Transverse colon (tissue), 4 donors: ENCODE results near the gene CNOT3. TPM values are rescaled to one million over a fixed set of nuclear protein-coding genes. Genes with fewer than 3 reads are reported as not detected.

Source experiments
- DNase-seq: peaks from one replicate; pipeline ENCODE4 v3.0.0-alpha.2; 2019
- H3K27ac ChIP-seq, 4 donors: fragments of 200-600 bp; sonication (generic); 2 replicates each; pipeline ENCODE4 v1.5.1; 2016 to 2018; ENCODE audit warnings: inconsistent platforms in 4 of 4
- H3K27me3 ChIP-seq: fragments of 200-600 bp; sonication (generic); 2 replicates; pipeline ENCODE4 v1.5.1; 2017; ENCODE audit warnings: inconsistent platforms
- H3K36me3 ChIP-seq, 4 donors: fragments of 200-600 bp; sonication (generic); 2 replicates each; pipeline ENCODE4 v1.5.1; 2017 to 2019; ENCODE audit warnings: inconsistent platforms in 4 of 4
- H3K4me1 ChIP-seq, 4 donors: fragments of 200-600 bp; sonication (generic); 2 replicates each; pipeline ENCODE4 v1.5.1; 2017 to 2020; ENCODE audit warnings: inconsistent platforms in 4 of 4
- H3K4me3 ChIP-seq, 4 donors: fragments of 200-600 bp; sonication (generic); 1 replicate in 1 of 4; 2 replicates in 3 of 4; pipeline versions ENCODE4 v1.5.1 to v1.6.1; 2017 to 2019; ENCODE audit warnings: inconsistent platforms in 4 of 4
- H3K9me3 ChIP-seq, 2 donors: fragments of 200-600 bp; sonication (generic); 2 replicates each; pipeline ENCODE4 v1.5.1; 2017 to 2019; ENCODE audit warnings: inconsistent platforms in 2 of 2
- CTCF ChIP-seq, 5 experiments: fragments of 200-600 bp in 3 of 5; fragments of 450-650 bp in 2 of 5; sonication (generic) in 3 of 5; IDR thresholded peaks; 1 replicate in 2 of 5; 2 replicates in 3 of 5; pipeline ENCODE4 v1.5.1; 2016 to 2017; ENCODE audit warnings: antibody characterized with exemption in 5 of 5, inconsistent platforms in 3 of 5, mild to moderate bottlenecking in 2 of 5, moderate library complexity in 1 of 5
- EP300 ChIP-seq: sonication (generic); formaldehyde crosslinking; IDR thresholded peaks from one replicate; pipeline ENCODE4 v1.6.1; 2017; ENCODE audit warnings: antibody characterized with exemption, low read depth
- POLR2A ChIP-seq: fragments of 450-650 bp; IDR thresholded peaks from one replicate; pipeline ENCODE4 v1.6.1; 2016; ENCODE audit warnings: antibody characterized with exemption, mild to moderate bottlenecking, moderate library complexity
- POLR2AphosphoS5 ChIP-seq, 3 donors: sonication (generic); formaldehyde crosslinking; IDR thresholded peaks; one replicate each; pipeline ENCODE4 v1.6.1; 2016; ENCODE audit warnings: antibody characterized with exemption in 3 of 3
- WGBS, 2 donors: methylation state at CpG; one replicate each; pipeline ENCODE4 v1.1.5; 2018; ENCODE audit warnings: low coverage in 1 of 2; 5-methylcytosine and 5-hydroxymethylcytosine counted together
- in situ Hi-C, 4 donors: fragments of 200-750 bp; cut with MboI; loops; one replicate each; pipeline versions ENCODE4 v1.15.0 to v1.15.1; 2017; ENCODE audit warnings: low sequenced_read_pairs in 3 of 4, low pct_ligation_motif_present in 1 of 4, low pct_unique_long_range_greater_than_20kb in 1 of 4
- intact Hi-C: fragments of 100-400 bp; cut with DNase I; formaldehyde crosslinking; loops from one replicate; pipeline ENCODE4 v1.15.1; 2023; ENCODE audit warnings: low total_unique reads
- total RNA-seq, 4 donors: library from RNA; depleted of rRNA; stranded (reverse); fragments of >200 nt; gene quantifications; one replicate each; pipeline ENCODE4 v1.1.0, GENCODE V29; 2016

Gene CNOT3
- total RNA-seq, 4 donors from 2014 or later: 28.1 to 85.7 (median 32.1) TPM

DNA sequence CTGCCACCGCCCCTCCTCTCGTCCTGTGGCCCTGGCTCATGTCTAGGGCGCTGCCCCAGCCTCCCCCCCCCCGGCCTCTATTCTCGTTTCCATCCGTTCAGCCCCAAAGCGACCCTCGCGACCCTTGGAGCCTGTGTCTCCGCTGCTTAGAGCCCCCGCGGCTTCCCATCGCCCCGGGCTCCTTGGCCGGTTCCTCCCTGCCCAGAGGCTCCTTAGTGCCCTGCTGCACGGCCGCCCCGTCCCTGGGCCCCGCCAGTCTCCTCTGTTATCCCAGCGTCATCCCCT, 9.2 kb upstream of the CNOT3 start:
- H3K27ac ChIP-seq: no peak overlapping the region
- intact Hi-C loops (no loop called here), in situ Hi-C loops (no loop called here)
- H3K4me1 ChIP-seq: no peaks in the 10 kb centered on the region
- TF ChIP-seq CTCF (IDR thresholded peaks at IDR 0.05) (no peak), POLR2A (no peak), EP300 (no peak), POLR2AphosphoS5 (IDR thresholded peaks at IDR 0.05) (no peak)
- H3K4me3 ChIP-seq: no peak overlapping the region
- no peaks in the 10 kb centered on the region for H3K9me3 ChIP-seq
- DNase-seq: no peak
- WGBS, 2 donors: 88% methylated on average over 20 of the region's 20 CpGs; no CpG with 5 or more reads in 1 of the 2 donors
- H3K36me3 ChIP-seq: peaks cover 0 to 59% (median 13%) of the 10 kb centered on the region in 4 donors
- H3K27me3 ChIP-seq: no peaks in the 10 kb centered on the region

- H3K4me3 ChIP-seq: no peak overlapping the region
- peaks cover 0 to 53% (median 11%) of the 10 kb centered on the region in 4 donors for H3K36me3 ChIP-seq
- no peak for DNase-seq
- H3K27me3 ChIP-seq: no peaks in the 10 kb centered on the region
- intact Hi-C loops (no loop called here), in situ Hi-C loops (no loop called here)
- no peaks in the 10 kb centered on the region for H3K4me1 ChIP-seq
- no peak overlapping the region for H3K27ac ChIP-seq
- H3K9me3 ChIP-seq: no peaks in the 10 kb centered on the region
- WGBS, 2 donors: 96% methylated on average over 41 of the region's 41 CpGs; no CpG with 5 or more reads in 1 of the 2 donors
- TF ChIP-seq EP300 (no peak), POLR2AphosphoS5 (IDR thresholded peaks at IDR 0.05) (no peak), CTCF (IDR thresholded peaks at IDR 0.05) (no peak), POLR2A (no peak)
Observed at GRCh38 chr19:54128796-54129616, 8.6 kb upstream of the CNOT3 start.

DNA sequence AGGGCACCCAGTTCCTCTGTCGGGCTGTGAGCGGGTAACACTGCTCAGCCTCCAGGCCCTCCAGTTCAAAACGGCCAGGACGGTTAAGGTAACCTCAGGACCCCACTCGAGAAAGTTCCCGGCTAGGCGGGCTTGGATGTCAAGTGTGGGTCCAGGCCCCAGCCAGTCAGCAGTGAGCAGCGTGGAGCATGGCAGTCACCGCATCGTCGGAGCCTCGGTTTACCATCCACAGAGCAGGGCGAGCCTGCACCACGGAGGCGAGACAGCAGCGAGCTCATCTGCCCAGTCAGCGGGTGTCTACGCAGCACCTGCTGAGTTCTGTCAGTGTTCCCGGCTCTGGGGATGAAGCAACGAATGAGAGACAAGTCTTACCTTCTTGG, 8.0 kb upstream of the CNOT3 start:
- Histone ChIP-seq H3K27me3 (no peaks in the 10 kb centered on the region), H3K9me3 (no peaks in the 10 kb centered on the region), H3K4me3 (no peak overlapping the region), H3K4me1 (no peaks in the 10 kb centered on the region), H3K27ac (no peak overlapping the region), H3K36me3 (peaks cover 0 to 47% (median 10%) of the 10 kb centered on the region in 4 donors)
- no peak for DNase-seq
- in situ Hi-C loops: no loop called here
- TF ChIP-seq POLR2AphosphoS5 (IDR thresholded peaks at IDR 0.05) (no peak), POLR2A (no peak), EP300 (no peak), CTCF (IDR thresholded peaks at IDR 0.05) (no peak)
- WGBS, 2 donors: 95% methylated on average over 20 of the region's 20 CpGs; no CpG with 5 or more reads in 1 of the 2 donors
- intact Hi-C loops: no loop called here

DNA sequence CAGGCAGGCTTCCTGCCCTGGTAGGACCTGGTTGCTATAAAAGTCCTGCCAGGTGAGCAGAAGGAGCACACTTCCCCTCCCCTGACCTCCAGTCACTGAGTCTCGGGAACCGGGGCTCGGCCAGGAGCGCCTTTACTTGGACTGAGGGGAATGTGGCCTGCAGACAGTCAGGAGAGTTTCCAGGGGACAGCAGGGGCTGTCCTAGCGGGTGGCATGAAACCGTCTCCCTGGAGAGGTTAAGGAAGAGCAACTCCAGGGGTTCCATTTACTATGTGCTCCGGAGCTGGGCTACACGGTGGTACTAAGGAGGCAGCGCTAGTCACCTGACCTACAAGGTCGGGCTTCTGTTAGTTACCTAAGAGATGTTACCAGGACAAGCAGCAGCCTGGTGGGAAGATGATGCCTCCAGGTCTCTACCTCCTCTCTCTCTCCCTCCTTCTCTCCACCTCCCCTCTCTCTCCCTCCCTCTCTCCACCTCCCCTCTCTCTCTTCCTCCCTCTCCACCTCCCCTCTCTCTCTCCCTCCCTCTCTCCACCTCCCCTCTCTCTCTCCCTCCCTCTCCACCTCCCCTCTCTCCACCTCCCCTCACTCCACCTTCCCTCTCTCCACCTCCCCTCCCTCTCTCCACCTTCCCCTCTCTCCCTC, 4.1 kb upstream of the CNOT3 start:
- Histone ChIP-seq H3K36me3 (peaks cover 0 to 13% (median 6%) of the 10 kb centered on the region in 4 donors), H3K27ac (no peak overlapping the region), H3K27me3 (no peaks in the 10 kb centered on the region), H3K4me1 (peaks cover 6 to 16% (median 12%) of the 10 kb centered on the region in 4 donors), H3K9me3 (no peaks in the 10 kb centered on the region), H3K4me3 (no peak overlapping the region)
- 59 to 77% methylated on average over 3 to 8 of the region's 10 CpGs for WGBS, 2 donors
- in situ Hi-C loops: no loop called here
- intact Hi-C loops: no loop called here
- DNase-seq: no peak
- no peak for TF ChIP-seq CTCF (IDR thresholded peaks at IDR 0.05)
